Right hindlimb (tissue), 1 donor: Measurements from ENCODE around the gene PIK3R3.
A peak's percentile ranks its signal among the peaks of the same experiment; 100 is the strongest.

Source experiments
- DNase-seq: peaks from one replicate; pipeline ENCODE4 v3.0.0-alpha.2; 2018

PIK3R3 gene

GRCh38 chr1:46153732-46154131 lies 21.3 kb upstream of the PIK3R3 start:
- DNase-seq: no peak

- DNase-seq: no peak
Measured at GRCh38 chr1:46153228-46153627, 20.8 kb upstream of the PIK3R3 start.

GRCh38 chr1:46152016-46152415 lies 19.6 kb upstream of the PIK3R3 start:
- no peak for DNase-seq

- DNase-seq: no peak
Measured at GRCh38 chr1:46150085-46150484, 17.7 kb upstream of the PIK3R3 start.

- no peak for DNase-seq
Measured at GRCh38 chr1:46148318-46148717, 15.9 kb upstream of the PIK3R3 start.

GRCh38 chr1:46137916-46138315 lies 5.5 kb upstream of the PIK3R3 start:
- no peak for DNase-seq

GRCh38 chr1:46136711-46137110 lies 4.3 kb upstream of the PIK3R3 start:
- DNase-seq: no peak

GRCh38 chr1:46134660-46135331 lies 2.4 kb upstream of the PIK3R3 start:
- DNase-seq: no peak

- DNase-seq: no peak
Measured at GRCh38 chr1:46133781-46134350, 1.4 kb upstream of the PIK3R3 start.

GRCh38 chr1:46133181-46133658 lies 791 bp upstream of the PIK3R3 start:
- DNase-seq: no peak

- peak; percentile 52 for DNase-seq
Measured at GRCh38 chr1:46131712-46132528, 509 bp downstream of the PIK3R3 start.

GRCh38 chr1:46131093-46131492 lies 1.3 kb downstream of the PIK3R3 start:
- no peak for DNase-seq

- DNase-seq: no peak
Measured at GRCh38 chr1:46130606-46131005, 1.8 kb downstream of the PIK3R3 start.

- DNase-seq: no peak
Measured at GRCh38 chr1:46130121-46130520, 2.3 kb downstream of the PIK3R3 start.

GRCh38 chr1:46128344-46128743 lies 4.1 kb downstream of the PIK3R3 start:
- DNase-seq: no peak

GRCh38 chr1:46118856-46119255 lies 13.6 kb downstream of the PIK3R3 start:
- no peak for DNase-seq

- DNase-seq: no peak
Measured at GRCh38 chr1:46117810-46118494, 14.5 kb downstream of the PIK3R3 start.

GRCh38 chr1:46114925-46115603 lies 17.4 kb downstream of the PIK3R3 start:
- no peak for DNase-seq

GRCh38 chr1:46113948-46114347 lies 18.5 kb downstream of the PIK3R3 start:
- no peak for DNase-seq

- no peak for DNase-seq
Measured at GRCh38 chr1:46112108-46112507, 20.3 kb downstream of the PIK3R3 start.

- DNase-seq: no peak
Measured at GRCh38 chr1:46110521-46110920, 21.9 kb downstream of the PIK3R3 start.

- DNase-seq: no peak
Measured at GRCh38 chr1:46102769-46103476, 29.5 kb downstream of the PIK3R3 start.
